DND-41 (cell line): ENCODE measurements around the gene DCUN1D4.

Source experiments
- EZH2 ChIP-seq: IDR thresholded peaks from 3 replicates; pipeline ENCODE4 v1.6.1; 2012; ENCODE audit warnings: borderline replicate concordance, low read depth, mild to moderate bottlenecking, moderate library complexity, low read length, inconsistent platforms; ENCODE audit not compliant: severe bottlenecking
- TF ChIP-seq, protein P1 (sequence below): IDR thresholded peaks from 2 replicates; pipeline ENCODE4 v1.5.1; 2012; ENCODE audit warnings: borderline replicate concordance, low read length, moderate library complexity, mild to moderate bottlenecking; ENCODE audit not compliant: poor library complexity, severe bottlenecking; ENCODE audit errors: extremely low read depth

DNA sequence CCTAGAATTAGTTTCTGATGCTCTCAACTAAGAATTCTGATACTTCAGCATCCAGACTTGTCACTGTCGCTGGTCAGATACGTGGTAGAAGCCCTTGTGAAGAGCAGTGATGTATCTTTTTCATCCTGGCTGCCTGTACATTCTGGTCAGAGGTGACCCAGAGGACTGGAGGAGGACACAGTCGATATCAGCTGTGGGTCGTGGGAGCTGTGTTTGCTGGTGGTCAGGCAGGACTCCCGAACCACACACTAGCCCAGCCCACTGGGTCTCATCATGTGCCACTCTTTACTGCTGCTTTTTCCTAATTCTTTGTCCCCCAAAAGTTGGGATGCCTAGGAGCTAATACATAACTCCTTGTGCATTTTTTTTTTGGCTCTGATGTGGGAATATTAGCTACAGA, 6.5 kb downstream of the DCUN1D4 start:
- TF ChIP-seq, protein P1, sequence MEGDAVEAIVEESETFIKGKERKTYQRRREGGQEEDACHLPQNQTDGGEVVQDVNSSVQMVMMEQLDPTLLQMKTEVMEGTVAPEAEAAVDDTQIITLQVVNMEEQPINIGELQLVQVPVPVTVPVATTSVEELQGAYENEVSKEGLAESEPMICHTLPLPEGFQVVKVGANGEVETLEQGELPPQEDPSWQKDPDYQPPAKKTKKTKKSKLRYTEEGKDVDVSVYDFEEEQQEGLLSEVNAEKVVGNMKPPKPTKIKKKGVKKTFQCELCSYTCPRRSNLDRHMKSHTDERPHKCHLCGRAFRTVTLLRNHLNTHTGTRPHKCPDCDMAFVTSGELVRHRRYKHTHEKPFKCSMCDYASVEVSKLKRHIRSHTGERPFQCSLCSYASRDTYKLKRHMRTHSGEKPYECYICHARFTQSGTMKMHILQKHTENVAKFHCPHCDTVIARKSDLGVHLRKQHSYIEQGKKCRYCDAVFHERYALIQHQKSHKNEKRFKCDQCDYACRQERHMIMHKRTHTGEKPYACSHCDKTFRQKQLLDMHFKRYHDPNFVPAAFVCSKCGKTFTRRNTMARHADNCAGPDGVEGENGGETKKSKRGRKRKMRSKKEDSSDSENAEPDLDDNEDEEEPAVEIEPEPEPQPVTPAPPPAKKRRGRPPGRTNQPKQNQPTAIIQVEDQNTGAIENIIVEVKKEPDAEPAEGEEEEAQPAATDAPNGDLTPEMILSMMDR: no peak
- TF ChIP-seq EZH2: no peak
